Astrocyte (in vitro differentiated cells and primary cell): Measurements from ENCODE around the gene CIAO3.

ENCODE experiments used
- EZH2 ChIP-seq: IDR thresholded peaks from 2 replicates; pipeline ENCODE4 v1.6.1; 2012; ENCODE audit warnings: mild to moderate bottlenecking, low read length, inconsistent platforms; ENCODE audit not compliant: insufficient read depth
- TF ChIP-seq, protein P1 (sequence below): IDR thresholded peaks from 2 replicates; pipeline ENCODE4 v1.5.1; 2011; ENCODE audit warnings: low read depth, mild to moderate bottlenecking, inconsistent platforms, low read length, moderate library complexity; ENCODE audit not compliant: insufficient read depth

DNA sequence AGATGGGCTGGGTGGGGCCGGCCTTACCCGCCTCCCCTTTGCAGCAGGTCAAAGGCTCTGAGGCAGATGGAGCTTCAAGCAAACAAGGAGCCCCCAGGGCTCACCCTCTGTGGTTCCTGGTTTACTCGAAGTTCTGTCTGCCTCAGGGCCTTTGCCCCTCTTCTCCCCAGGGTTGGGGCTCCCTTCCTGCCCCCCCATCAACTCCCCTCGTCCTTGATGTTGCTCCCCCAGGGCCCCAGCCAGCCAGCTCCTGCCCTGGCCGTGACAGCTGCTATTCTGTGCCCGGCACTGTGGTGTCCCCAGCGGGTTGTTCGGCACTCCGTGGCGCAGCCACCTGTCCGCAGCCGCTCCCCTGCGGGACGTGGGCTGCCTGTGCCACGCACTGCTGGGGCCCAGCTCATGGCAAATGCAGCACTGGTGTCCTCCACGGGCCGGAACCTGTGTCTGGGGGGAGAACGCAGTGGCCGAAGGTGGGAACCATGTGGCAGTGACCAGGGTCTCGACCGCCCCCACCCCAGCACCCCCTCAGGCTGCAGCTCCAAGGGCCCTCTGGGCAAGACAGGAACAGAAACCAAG is 30.2 kb downstream of the CIAO3 start:
- TF ChIP-seq EZH2 = no peak
- TF ChIP-seq, protein P1, sequence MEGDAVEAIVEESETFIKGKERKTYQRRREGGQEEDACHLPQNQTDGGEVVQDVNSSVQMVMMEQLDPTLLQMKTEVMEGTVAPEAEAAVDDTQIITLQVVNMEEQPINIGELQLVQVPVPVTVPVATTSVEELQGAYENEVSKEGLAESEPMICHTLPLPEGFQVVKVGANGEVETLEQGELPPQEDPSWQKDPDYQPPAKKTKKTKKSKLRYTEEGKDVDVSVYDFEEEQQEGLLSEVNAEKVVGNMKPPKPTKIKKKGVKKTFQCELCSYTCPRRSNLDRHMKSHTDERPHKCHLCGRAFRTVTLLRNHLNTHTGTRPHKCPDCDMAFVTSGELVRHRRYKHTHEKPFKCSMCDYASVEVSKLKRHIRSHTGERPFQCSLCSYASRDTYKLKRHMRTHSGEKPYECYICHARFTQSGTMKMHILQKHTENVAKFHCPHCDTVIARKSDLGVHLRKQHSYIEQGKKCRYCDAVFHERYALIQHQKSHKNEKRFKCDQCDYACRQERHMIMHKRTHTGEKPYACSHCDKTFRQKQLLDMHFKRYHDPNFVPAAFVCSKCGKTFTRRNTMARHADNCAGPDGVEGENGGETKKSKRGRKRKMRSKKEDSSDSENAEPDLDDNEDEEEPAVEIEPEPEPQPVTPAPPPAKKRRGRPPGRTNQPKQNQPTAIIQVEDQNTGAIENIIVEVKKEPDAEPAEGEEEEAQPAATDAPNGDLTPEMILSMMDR = no peak
